NB4 (cell line): Measurements from ENCODE around the gene CCDC110.
A peak's percentile ranks its signal among the peaks of the same experiment; 100 is the strongest.

Experiments used
- DNase-seq: peaks from one replicate; pipeline ENCODE4 v3.0.0; 2010; ENCODE audit warnings: low read depth
- H3K4me3 ChIP-seq: one replicate; pipeline ENCODE4 v1.5.1; 2011; ENCODE audit warnings: mild to moderate bottlenecking, low read depth, low read length, moderate library complexity
- CTCF ChIP-seq: IDR thresholded peaks from one replicate; pipeline ENCODE4 v1.5.1; 2012; ENCODE audit warnings: low read depth, low read length
- MYC ChIP-seq: IDR thresholded peaks from 2 replicates; pipeline ENCODE4 v1.6.1; 2011; ENCODE audit warnings: low read depth, low read length
- POLR2A ChIP-seq: IDR thresholded peaks from 2 replicates; pipeline ENCODE4 v1.6.1; 2011; ENCODE audit warnings: mild to moderate bottlenecking; ENCODE audit not compliant: insufficient read length; ENCODE audit errors: extremely low read depth
- TF ChIP-seq, protein P1 (sequence below): IDR thresholded peaks from 2 replicates; pipeline ENCODE4 v1.6.1; 2011; ENCODE audit warnings: low read depth, low read length

CCDC110 gene

GRCh38 chr4:185471235-185472102 lies at the start of gene CCDC110:
TSS of gene CCDC110 (minus strand) at chr4:185471733. CDS start at chr4:185471683, 50 bp downstream.
- TF ChIP-seq MYC, result no peak
- TF ChIP-seq, protein P1, sequence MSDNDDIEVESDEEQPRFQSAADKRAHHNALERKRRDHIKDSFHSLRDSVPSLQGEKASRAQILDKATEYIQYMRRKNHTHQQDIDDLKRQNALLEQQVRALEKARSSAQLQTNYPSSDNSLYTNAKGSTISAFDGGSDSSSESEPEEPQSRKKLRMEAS, result no peak
- TF ChIP-seq CTCF, result no peak
- TF ChIP-seq POLR2A, result no peak
- peak; percentile 83 for DNase-seq
- H3K4me3 ChIP-seq, result peak within 1 kb of the TSS; percentile 21

GRCh38 chr4:185520119-185520518 lies 48.6 kb upstream of the CCDC110 start:
- TF ChIP-seq, protein P1, result no peak
- no peak for TF ChIP-seq CTCF
- no peak for TF ChIP-seq POLR2A
- TF ChIP-seq MYC, result no peak
- DNase-seq, result no peak
- H3K4me3 ChIP-seq, result no peak overlapping the region

DNA sequence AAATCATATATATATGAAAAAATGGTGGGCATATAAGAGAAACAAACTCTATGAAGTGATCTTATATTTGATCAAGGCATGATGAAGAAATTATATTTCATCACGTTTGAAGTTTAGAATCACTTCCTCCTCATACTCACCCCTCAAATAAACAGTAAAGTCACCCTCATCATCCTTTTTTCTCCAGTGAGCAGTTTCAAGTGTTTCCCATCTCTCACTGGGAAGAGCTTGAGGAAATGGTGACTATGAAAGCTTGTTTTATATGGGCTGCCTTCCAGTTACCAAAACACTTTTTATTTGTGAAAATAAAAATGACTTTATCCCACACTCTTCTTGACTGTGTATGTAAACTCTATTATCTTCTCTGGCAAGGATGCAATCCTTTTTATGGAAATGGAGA lies 47.0 kb upstream of the CCDC110 start:
- no peak for DNase-seq
- H3K4me3 ChIP-seq, result no peak overlapping the region
- no peak for TF ChIP-seq POLR2A
- TF ChIP-seq MYC, result no peak
- TF ChIP-seq, protein P1, result no peak
- no peak for TF ChIP-seq CTCF

GRCh38 chr4:185518069-185518468 lies 46.5 kb upstream of the CCDC110 start:
- no peak overlapping the region for H3K4me3 ChIP-seq
- no peak for DNase-seq
- no peak for TF ChIP-seq MYC
- TF ChIP-seq, protein P1, result no peak
- TF ChIP-seq CTCF, result no peak
- TF ChIP-seq POLR2A, result no peak

DNA sequence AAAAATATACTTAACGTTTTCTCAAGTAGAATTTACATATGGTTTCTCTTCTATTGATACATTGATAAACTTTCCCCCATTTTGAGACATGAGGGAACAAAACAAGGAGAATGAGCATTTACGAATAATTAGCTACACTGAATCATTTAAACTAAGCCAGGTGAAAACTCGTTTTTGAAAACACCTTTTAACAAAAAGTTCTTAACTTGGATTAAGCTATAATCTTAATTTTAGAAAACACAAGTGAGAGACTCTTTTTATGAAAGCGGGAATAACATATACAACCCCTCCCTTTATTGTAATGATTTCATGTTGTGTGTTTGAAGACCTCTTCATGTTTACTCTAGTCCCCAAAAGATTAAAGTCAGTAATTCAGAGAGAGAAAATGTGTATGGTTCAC lies 43.7 kb upstream of the CCDC110 start:
- no peak overlapping the region for H3K4me3 ChIP-seq
- DNase-seq, result no peak
- no peak for TF ChIP-seq POLR2A
- no peak for TF ChIP-seq CTCF
- no peak for TF ChIP-seq MYC
- TF ChIP-seq, protein P1, result no peak
